Midbrain (tissue), 1 donor: ENCODE results near the gene LMNTD1.

ENCODE experiments used
- DNase-seq: peaks from one replicate; lab custom pipeline; 2025; lab: John Stamatoyannopoulos, UW

LMNTD1 gene

GRCh38 chr12:25552681-25553080 lies 402 bp downstream of the LMNTD1 start:
- DNase-seq: no peak

GRCh38 chr12:25550186-25550585 lies 2.9 kb downstream of the LMNTD1 start:
- DNase-seq: no peak

- DNase-seq: no peak
Measured at GRCh38 chr12:25549120-25549519, 4.0 kb downstream of the LMNTD1 start.

GRCh38 chr12:25546318-25546717 lies 6.8 kb downstream of the LMNTD1 start:
- no peak for DNase-seq

- no peak for DNase-seq
Measured at GRCh38 chr12:25533150-25533549, 19.9 kb downstream of the LMNTD1 start.

- DNase-seq: no peak
Measured at GRCh38 chr12:25531502-25532052, 21.5 kb downstream of the LMNTD1 start.

GRCh38 chr12:25529738-25530137 lies 23.3 kb downstream of the LMNTD1 start:
- DNase-seq: no peak

- DNase-seq: no peak
Measured at GRCh38 chr12:25526778-25527177, 26.3 kb downstream of the LMNTD1 start.

- DNase-seq: no peak
Measured at GRCh38 chr12:25524366-25524765, 28.7 kb downstream of the LMNTD1 start.

GRCh38 chr12:25521625-25522256 lies 31.3 kb downstream of the LMNTD1 start:
- DNase-seq: no peak

GRCh38 chr12:25518512-25518911 lies 34.6 kb downstream of the LMNTD1 start:
- no peak for DNase-seq

- DNase-seq: no peak
Measured at GRCh38 chr12:25504744-25505143, 48.3 kb downstream of the LMNTD1 start.

GRCh38 chr12:25503666-25504065 lies 49.4 kb downstream of the LMNTD1 start:
- DNase-seq: no peak

- DNase-seq: no peak
Measured at GRCh38 chr12:25502596-25502995, 50.5 kb downstream of the LMNTD1 start.

- no peak for DNase-seq
Measured at GRCh38 chr12:25502118-25502517, 51.0 kb downstream of the LMNTD1 start.

GRCh38 chr12:25501549-25501948 lies 51.5 kb downstream of the LMNTD1 start:
- DNase-seq: no peak

- DNase-seq: no peak
Measured at GRCh38 chr12:25500651-25501050, 52.4 kb downstream of the LMNTD1 start.

GRCh38 chr12:25497021-25497420 lies 56.1 kb downstream of the LMNTD1 start:
- DNase-seq: no peak

GRCh38 chr12:25496098-25496587 lies 56.9 kb downstream of the LMNTD1 start:
- no peak for DNase-seq

- no peak for DNase-seq
Measured at GRCh38 chr12:25495331-25496097, 57.6 kb downstream of the LMNTD1 start.

GRCh38 chr12:25494926-25495325 lies 58.2 kb downstream of the LMNTD1 start:
- no peak for DNase-seq

GRCh38 chr12:25493682-25494081 lies 59.4 kb downstream of the LMNTD1 start:
- DNase-seq: no peak
